RWPE2 (cell line): Measurements from ENCODE around the gene CCDC158.

Experiments used
- ATAC-seq: fragments of 200-7000 bp; cut with Tn5 transposase; 3 replicates; pipeline ENCODE4 v1.9.1; 2021; ENCODE audit warnings: low read depth
- DNase-seq: peaks from one replicate; pipeline ENCODE4 v3.0.0-alpha.2; 2020; ENCODE audit warnings: low spot score
- H3K27ac ChIP-seq: fragments of 450-650 bp; 2 replicates; pipeline ENCODE4 v1.5.1; 2017; ENCODE audit warnings: mild to moderate bottlenecking; ENCODE audit not compliant: poor library complexity, severe bottlenecking
- H3K27me3 ChIP-seq: fragments of 250-450 bp; sonication (Bioruptor Pico); 2 replicates; pipeline ENCODE4 v1.5.1; 2021; ENCODE audit warnings: mild to moderate bottlenecking, moderate library complexity; ENCODE audit not compliant: insufficient read depth, poor library complexity, severe bottlenecking
- H3K36me3 ChIP-seq: fragments of 250-450 bp; sonication (Bioruptor Pico); 2 replicates; pipeline ENCODE4 v1.5.1; 2020; ENCODE audit warnings: low read depth, mild to moderate bottlenecking, moderate library complexity
- H3K4me1 ChIP-seq: fragments of 250-450 bp; sonication (Bioruptor Pico); 2 replicates; pipeline ENCODE4 v1.5.1; 2021; ENCODE audit warnings: mild to moderate bottlenecking, moderate library complexity; ENCODE audit not compliant: insufficient read depth, poor library complexity, severe bottlenecking
- H3K4me3 ChIP-seq: fragments of 250-450 bp; sonication (Bioruptor Pico); 2 replicates; pipeline ENCODE4 v1.5.1; 2021; ENCODE audit warnings: mild to moderate bottlenecking, moderate library complexity; ENCODE audit not compliant: severe bottlenecking
- H3K9me3 ChIP-seq: fragments of 250-450 bp; sonication (Bioruptor Pico); 2 replicates; pipeline ENCODE4 v1.5.1; 2021; ENCODE audit warnings: mild to moderate bottlenecking, moderate library complexity; ENCODE audit not compliant: severe bottlenecking
- TF ChIP-seq, protein P1 (sequence below): fragments of 450-650 bp; IDR thresholded peaks from one replicate; pipeline ENCODE4 v1.5.1; 2017; ENCODE audit warnings: mild to moderate bottlenecking, moderate library complexity; ENCODE audit not compliant: poor library complexity, severe bottlenecking

Gene CCDC158

DNA sequence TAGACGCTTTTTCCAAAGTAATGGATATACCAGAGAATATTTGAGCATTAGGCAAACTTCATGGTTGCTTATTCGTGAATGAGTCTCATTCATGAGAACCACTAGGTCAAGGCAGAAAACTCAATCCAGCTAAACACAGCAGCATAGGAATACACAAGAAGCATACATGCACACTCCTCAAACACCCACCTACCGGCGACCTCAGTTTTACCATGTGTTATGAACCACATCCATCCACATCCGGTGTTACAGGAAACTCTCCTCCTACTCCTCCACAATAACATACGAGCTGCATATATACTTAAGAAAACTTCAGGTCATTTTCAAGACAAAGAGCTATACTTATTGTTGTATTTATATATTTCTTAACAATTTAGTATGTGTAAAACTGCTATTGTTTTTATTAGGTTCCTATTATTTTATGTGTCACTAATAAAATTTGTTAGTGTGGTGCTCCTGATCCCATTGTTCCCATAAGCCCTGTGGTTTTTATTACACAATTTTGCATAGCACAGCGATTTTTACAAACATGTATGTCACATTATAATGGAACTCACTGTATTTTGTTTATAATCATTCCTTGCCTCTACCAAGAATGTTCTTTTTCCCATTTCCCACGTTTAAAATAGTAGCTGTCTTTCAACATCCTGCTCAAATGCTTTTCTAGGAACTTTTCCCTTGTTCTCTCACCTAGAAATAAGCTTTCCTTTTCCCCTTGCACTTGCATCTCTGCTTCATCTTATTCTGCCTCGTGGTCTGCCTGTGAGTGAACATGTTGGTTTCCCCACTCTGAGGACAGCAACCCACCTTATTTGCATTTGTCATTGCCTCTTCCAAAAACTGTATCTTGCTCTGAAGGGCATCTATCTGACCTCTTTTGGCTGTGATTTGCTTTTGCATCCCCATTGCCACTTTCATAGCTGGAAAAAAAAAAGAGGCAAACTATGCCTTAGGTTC lies 66.1 kb downstream of the CCDC158 start:
- DNase-seq: no peak
- no peaks in the 10 kb centered on the region for H3K27me3 ChIP-seq
- H3K9me3 ChIP-seq: peaks cover 5% of the 10 kb centered on the region
- no peaks in the 10 kb centered on the region for H3K4me1 ChIP-seq
- TF ChIP-seq, protein P1, sequence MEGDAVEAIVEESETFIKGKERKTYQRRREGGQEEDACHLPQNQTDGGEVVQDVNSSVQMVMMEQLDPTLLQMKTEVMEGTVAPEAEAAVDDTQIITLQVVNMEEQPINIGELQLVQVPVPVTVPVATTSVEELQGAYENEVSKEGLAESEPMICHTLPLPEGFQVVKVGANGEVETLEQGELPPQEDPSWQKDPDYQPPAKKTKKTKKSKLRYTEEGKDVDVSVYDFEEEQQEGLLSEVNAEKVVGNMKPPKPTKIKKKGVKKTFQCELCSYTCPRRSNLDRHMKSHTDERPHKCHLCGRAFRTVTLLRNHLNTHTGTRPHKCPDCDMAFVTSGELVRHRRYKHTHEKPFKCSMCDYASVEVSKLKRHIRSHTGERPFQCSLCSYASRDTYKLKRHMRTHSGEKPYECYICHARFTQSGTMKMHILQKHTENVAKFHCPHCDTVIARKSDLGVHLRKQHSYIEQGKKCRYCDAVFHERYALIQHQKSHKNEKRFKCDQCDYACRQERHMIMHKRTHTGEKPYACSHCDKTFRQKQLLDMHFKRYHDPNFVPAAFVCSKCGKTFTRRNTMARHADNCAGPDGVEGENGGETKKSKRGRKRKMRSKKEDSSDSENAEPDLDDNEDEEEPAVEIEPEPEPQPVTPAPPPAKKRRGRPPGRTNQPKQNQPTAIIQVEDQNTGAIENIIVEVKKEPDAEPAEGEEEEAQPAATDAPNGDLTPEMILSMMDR: no peak
- H3K36me3 ChIP-seq: no peaks in the 10 kb centered on the region
- no peak overlapping the region for H3K4me3 ChIP-seq
- no peak overlapping the region for H3K27ac ChIP-seq
- ATAC-seq: no peak

DNA sequence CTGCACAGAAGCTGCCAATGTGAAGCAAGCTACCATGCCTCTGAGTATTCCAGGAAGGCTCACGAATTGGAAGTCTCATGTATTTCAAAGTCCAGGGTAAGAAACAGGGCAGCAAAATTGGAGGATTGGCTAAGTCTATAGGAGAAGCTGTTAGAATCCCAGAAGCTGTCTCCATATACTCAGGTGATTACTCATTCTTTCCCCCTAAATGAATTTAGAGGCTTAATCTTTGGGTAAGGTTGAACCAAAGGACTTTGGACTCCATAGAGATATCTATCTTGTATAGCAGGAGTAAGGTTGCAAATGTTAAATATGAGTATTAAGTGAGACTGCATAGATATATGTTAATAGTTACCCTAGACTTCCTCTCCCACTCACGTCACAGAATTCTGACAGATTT lies 78.1 kb downstream of the CCDC158 start:
- no peak overlapping the region for H3K27ac ChIP-seq
- H3K4me1 ChIP-seq: no peaks in the 10 kb centered on the region
- ATAC-seq: no peak
- DNase-seq: no peak
- TF ChIP-seq, protein P1: no peak
- H3K9me3 ChIP-seq: no peaks in the 10 kb centered on the region
- H3K27me3 ChIP-seq: no peaks in the 10 kb centered on the region
- H3K4me3 ChIP-seq: no peak overlapping the region
- no peaks in the 10 kb centered on the region for H3K36me3 ChIP-seq

DNA sequence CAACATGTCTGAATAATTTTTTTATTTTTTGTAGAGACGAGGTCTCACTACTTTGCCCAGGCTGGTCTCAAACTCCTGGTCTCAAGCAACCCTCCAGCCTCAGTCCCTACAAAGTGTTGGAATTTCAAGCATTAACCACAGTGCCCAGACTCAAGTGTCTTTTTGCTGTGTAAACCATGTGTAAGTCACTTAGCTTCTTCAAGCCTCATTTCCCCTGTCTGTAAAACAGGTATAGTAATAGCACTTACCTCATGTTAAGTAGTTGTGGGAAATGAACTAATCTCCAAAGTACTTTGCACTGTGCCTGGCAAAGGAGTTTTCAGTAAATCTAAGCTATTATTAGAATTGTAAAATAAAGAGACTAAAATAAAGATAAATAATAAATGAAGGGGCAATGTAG lies 78.8 kb downstream of the CCDC158 start:
- ATAC-seq: no peak

DNA sequence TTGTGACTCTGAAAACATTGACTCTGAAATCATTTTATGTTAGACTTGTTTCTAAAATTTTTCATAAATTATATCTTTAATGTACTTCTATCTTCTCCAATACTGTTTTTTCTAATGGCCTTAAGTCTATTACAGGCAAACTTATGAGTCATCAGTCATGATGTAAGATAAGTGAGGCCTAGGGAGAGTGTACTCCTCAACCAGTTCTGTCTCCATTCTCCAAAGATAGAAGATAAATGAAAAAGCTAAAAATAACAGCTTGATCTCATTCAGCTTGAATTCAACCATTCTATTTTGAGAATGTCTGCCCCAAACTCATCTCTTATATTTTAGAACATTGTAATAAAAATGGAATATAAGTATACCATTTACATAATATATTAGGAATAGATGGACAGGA lies 79.9 kb downstream of the CCDC158 start:
- no peak overlapping the region for H3K27ac ChIP-seq
- no peak overlapping the region for H3K4me3 ChIP-seq
- H3K27me3 ChIP-seq: no peaks in the 10 kb centered on the region
- ATAC-seq (peak; percentile 63), DNase-seq (no peak)
- TF ChIP-seq, protein P1: no peak
- no peaks in the 10 kb centered on the region for H3K4me1 ChIP-seq
- H3K9me3 ChIP-seq: no peaks in the 10 kb centered on the region
- no peaks in the 10 kb centered on the region for H3K36me3 ChIP-seq

More for the DNA sequence above, 78.8 kb downstream of the CCDC158 start:
- no peak for DNase-seq
- Histone ChIP-seq H3K4me3 (no peak overlapping the region), H3K27me3 (no peaks in the 10 kb centered on the region), H3K9me3 (no peaks in the 10 kb centered on the region), H3K4me1 (no peaks in the 10 kb centered on the region), H3K36me3 (no peaks in the 10 kb centered on the region), H3K27ac (no peak overlapping the region)
- TF ChIP-seq, protein P1: no peak

DNA sequence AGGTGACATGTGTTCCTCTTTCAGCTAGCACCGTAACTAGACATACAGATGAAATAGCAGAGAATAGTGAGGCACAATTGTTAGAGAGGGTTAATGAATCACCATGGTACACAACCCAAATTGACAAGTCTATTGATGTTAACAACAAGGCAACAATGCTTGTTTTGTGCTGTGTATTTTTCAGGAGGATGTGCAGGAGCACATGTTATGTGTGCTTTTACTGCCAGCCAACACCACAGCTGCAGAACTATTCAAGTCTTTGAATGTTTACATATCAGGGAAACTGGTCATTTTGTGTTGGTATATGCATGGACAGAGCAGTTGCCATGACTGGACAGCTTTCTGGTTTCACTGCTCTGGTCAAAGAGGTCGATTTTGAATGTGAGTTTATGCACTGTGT lies 81.6 kb downstream of the CCDC158 start:
- ATAC-seq: no peak

More for the DNA sequence above, 81.6 kb downstream of the CCDC158 start:
- H3K27me3 ChIP-seq: no peaks in the 10 kb centered on the region
- H3K9me3 ChIP-seq: no peaks in the 10 kb centered on the region
- H3K4me1 ChIP-seq: no peaks in the 10 kb centered on the region
- TF ChIP-seq, protein P1: no peak
- H3K36me3 ChIP-seq: no peaks in the 10 kb centered on the region
- no peak overlapping the region for H3K4me3 ChIP-seq
- no peak overlapping the region for H3K27ac ChIP-seq
- no peak for DNase-seq
